H1 (cell line): ENCODE results near the gene CHMP4A. TPM values are rescaled to one million over a fixed set of nuclear protein-coding genes. Genes with fewer than 3 reads are reported as not detected.
A peak's percentile ranks its signal among the peaks of the same experiment; 100 is the strongest.

ENCODE experiments used
- CTCF ChIA-PET: fragments of 300-600 bp; sonication (Branson Sonifier 250); formaldehyde crosslinking; loops from one replicate; lab custom pipeline; 2021; ENCODE audit not compliant: partially characterized antibody; lab: Charles Lee
- POLR2A ChIA-PET: fragments of 300-600 bp; sonication (Branson Sonifier 250); formaldehyde crosslinking; loops from one replicate; lab custom pipeline; 2021; ENCODE audit warnings: inconsistent platforms; ENCODE audit not compliant: partially characterized antibody; lab: Charles Lee
- DNase-seq, 2 experiments: peaks; one replicate each; pipeline versions ENCODE4 v3.0.0 to v3.0.0-alpha.2; 2010 to 2022; ENCODE audit warnings: low spot score in 2 of 2, low read depth in 1 of 2, mixed read lengths in 1 of 2
- FAIRE-seq: peaks from 2 replicates; lab custom pipeline; 2011; peaks lifted over from hg19 to GRCh38; lab: Jason Lieb, UNC
- H2AFZ ChIP-seq: 2 replicates; pipeline ENCODE4 v1.8.1; 2012; ENCODE audit warnings: low read length, inconsistent platforms
- H2AK5ac ChIP-seq: 2 replicates; pipeline ENCODE4 v1.6.1; 2013; ENCODE audit warnings: low read depth, low read length
- H2BK120ac ChIP-seq: replicated peaks from 2 replicates; pipeline ENCODE3; 2013; ENCODE audit warnings: low read depth, low read length, inconsistent platforms
- H2BK12ac ChIP-seq: 2 replicates; pipeline ENCODE4 v1.6.1; 2013; ENCODE audit warnings: low read depth, low read length
- H2BK15ac ChIP-seq: 2 replicates; pipeline ENCODE4 v1.6.1; 2013; ENCODE audit warnings: low read length
- H2BK20ac ChIP-seq: 2 replicates; pipeline ENCODE4 v1.6.1; 2013; ENCODE audit warnings: low read length
- H2BK5ac ChIP-seq: 2 replicates; pipeline ENCODE4 v1.6.1; 2013; ENCODE audit warnings: low read depth, low read length
- H3K14ac ChIP-seq: 2 replicates; pipeline ENCODE4 v1.6.1; 2013; ENCODE audit warnings: inconsistent platforms; ENCODE audit not compliant: insufficient read length
- H3K18ac ChIP-seq: 2 replicates; pipeline ENCODE4 v1.6.1; 2013; ENCODE audit warnings: low read length; ENCODE audit errors: extremely low read depth
- H3K23ac ChIP-seq: 2 replicates; pipeline ENCODE4 v1.6.1; 2013; ENCODE audit warnings: inconsistent platforms; ENCODE audit not compliant: insufficient read length
- H3K23me2 ChIP-seq: 2 replicates; pipeline ENCODE4 v1.6.1; 2013; ENCODE audit warnings: low read depth, low read length
- H3K27ac ChIP-seq: 2 replicates; pipeline ENCODE4 v1.6.1; 2011; ENCODE audit warnings: low read depth, low read length, inconsistent platforms
- H3K27me3 ChIP-seq, 4 experiments: replicated peaks in 1 of 4; 1 replicate in 1 of 4; 2 replicates in 3 of 4; pipeline versions ENCODE4 v1.6.1 to v1.8.1; 2011 to 2013; ENCODE audit warnings: low read length in 3 of 4, mild to moderate bottlenecking in 3 of 4, inconsistent platforms in 2 of 4, mixed read lengths in 2 of 4, moderate library complexity in 1 of 4; ENCODE audit not compliant: control insufficient read depth in 3 of 4, insufficient read depth in 3 of 4; ENCODE audit errors: extremely low read depth in 1 of 4
- H3K36me3 ChIP-seq, 4 experiments: 2 replicates each; pipeline versions ENCODE4 v1.6.1 to v1.8.1; 2011 to 2013; ENCODE audit warnings: mild to moderate bottlenecking in 4 of 4, low read length in 3 of 4, moderate library complexity in 2 of 4, control low read depth in 1 of 4, inconsistent platforms in 1 of 4; ENCODE audit not compliant: insufficient read depth in 4 of 4, control insufficient read depth in 2 of 4
- H3K4ac ChIP-seq: replicated peaks from 2 replicates; pipeline ENCODE3; 2013; ENCODE audit warnings: low read length, low read depth, mixed read lengths, inconsistent platforms; ENCODE audit not compliant: insufficient read length
- H3K4me1 ChIP-seq, 4 experiments: replicated peaks in 1 of 4; 1 replicate in 1 of 4; 2 replicates in 3 of 4; pipeline versions ENCODE4 v1.6.1 to v1.8.1; 2011 to 2013; ENCODE audit warnings: low read length in 3 of 4, inconsistent platforms in 2 of 4, mixed read lengths in 1 of 4; ENCODE audit not compliant: insufficient read depth in 4 of 4, control insufficient read depth in 3 of 4
- H3K4me2 ChIP-seq, 2 experiments: 2 replicates each; pipeline versions ENCODE4 v1.6.1 to v1.8.1; 2011 to 2013; ENCODE audit warnings: low read depth in 2 of 2, low read length in 2 of 2, control low read depth in 1 of 2, inconsistent platforms in 1 of 2, mild to moderate bottlenecking in 1 of 2; ENCODE audit not compliant: insufficient read depth in 1 of 2
- H3K4me3 ChIP-seq, 4 experiments: fragments of 200-600, 300-600 bp in 1 of 4; sonication (generic), shearing (Covaris generic), sonication (Bioruptor Twin) in 1 of 4; 2 replicates each; pipeline versions ENCODE4 v1.5.1 to v1.8.1; 2011 to 2016; ENCODE audit warnings: low read length in 4 of 4, low read depth in 3 of 4, control low read depth in 2 of 4, inconsistent platforms in 2 of 4, mild to moderate bottlenecking in 2 of 4, mixed read lengths in 1 of 4, moderate library complexity in 1 of 4; ENCODE audit not compliant: insufficient read depth in 2 of 4; ENCODE audit errors: extremely low read depth in 1 of 4
- H3K56ac ChIP-seq: replicated peaks from 2 replicates; pipeline ENCODE3; 2013; ENCODE audit warnings: low read depth, mild to moderate bottlenecking, mixed read lengths, low read length, inconsistent platforms; ENCODE audit not compliant: insufficient read length
- H3K79me1 ChIP-seq: 2 replicates; pipeline ENCODE4 v1.6.1; 2013; ENCODE audit warnings: low read depth, low read length, control low read depth
- H3K79me2 ChIP-seq, 2 experiments: 2 replicates each; pipeline versions ENCODE4 v1.6.1 to v1.8.1; 2012 to 2013; ENCODE audit warnings: low read length in 2 of 2, mild to moderate bottlenecking in 2 of 2, inconsistent platforms in 1 of 2; ENCODE audit not compliant: insufficient read depth in 2 of 2, control insufficient read depth in 1 of 2
- H3K9ac ChIP-seq, 4 experiments: replicated peaks in 1 of 4; 1 replicate in 1 of 4; 2 replicates in 3 of 4; pipeline versions ENCODE4 v1.6.1 to v1.8.1; 2011 to 2013; ENCODE audit warnings: low read depth in 3 of 4, low read length in 3 of 4, control low read depth in 2 of 4, mild to moderate bottlenecking in 2 of 4, moderate library complexity in 2 of 4, inconsistent platforms in 1 of 4; ENCODE audit errors: extremely low read depth in 1 of 4
- H3K9me3 ChIP-seq, 2 experiments: 2 replicates each; pipeline versions ENCODE4 v1.6.1 to v1.8.1; 2012 to 2013; ENCODE audit warnings: mild to moderate bottlenecking in 2 of 2, moderate library complexity in 2 of 2, control low read depth in 1 of 2, inconsistent platforms in 1 of 2, low read depth in 1 of 2, low read length in 1 of 2, mixed read lengths in 1 of 2; ENCODE audit not compliant: insufficient read depth in 2 of 2
- H4K20me1 ChIP-seq, 2 experiments: replicated peaks in 1 of 2; 2 replicates each; pipeline versions ENCODE3 to v1.8.1; 2011 to 2013; ENCODE audit warnings: inconsistent platforms in 2 of 2, low read length in 2 of 2, mild to moderate bottlenecking in 1 of 2; ENCODE audit not compliant: insufficient read depth in 2 of 2, control insufficient read depth in 1 of 2
- H4K5ac ChIP-seq: 2 replicates; pipeline ENCODE4 v1.6.1; 2013; ENCODE audit warnings: low read length, low read depth, mixed read lengths, inconsistent platforms; ENCODE audit not compliant: insufficient read length
- H4K8ac ChIP-seq: 2 replicates; pipeline ENCODE4 v1.8.0; 2013; ENCODE audit warnings: mild to moderate bottlenecking, moderate library complexity, low read length, inconsistent platforms; ENCODE audit not compliant: insufficient read depth; ENCODE audit errors: extremely low read depth
- H4K91ac ChIP-seq: replicated peaks from 2 replicates; pipeline ENCODE3; 2013; ENCODE audit warnings: low read length, mixed read lengths, inconsistent platforms; ENCODE audit not compliant: insufficient read length
- FOSL1 ChIP-seq: IDR thresholded peaks from 2 replicates; pipeline ENCODE4 v1.6.1; 2011; ENCODE audit warnings: mild to moderate bottlenecking, low read depth, low read length, moderate library complexity; ENCODE audit not compliant: insufficient read depth
- NRF1 ChIP-seq: IDR thresholded peaks from 2 replicates; pipeline ENCODE4 v1.6.1; 2011; ENCODE audit warnings: mild to moderate bottlenecking, low read depth, low read length, improper control_type of control experiment
- RFX5 ChIP-seq: IDR thresholded peaks from 2 replicates; pipeline ENCODE4 v1.6.1; 2011; ENCODE audit warnings: low read depth, low read length, improper control_type of control experiment, borderline replicate concordance
- SIX5 ChIP-seq: IDR thresholded peaks from 2 replicates; pipeline ENCODE4 v1.6.1; 2011; ENCODE audit warnings: mild to moderate bottlenecking, low read depth, low read length
- TAF1 ChIP-seq: IDR thresholded peaks from 2 replicates; pipeline ENCODE4 v1.6.1; 2011; ENCODE audit warnings: mild to moderate bottlenecking, low read depth, low read length
- USF2 ChIP-seq: IDR thresholded peaks from 2 replicates; pipeline ENCODE4 v1.6.1; 2011; ENCODE audit warnings: low read length, improper control_type of control experiment
- WGBS, 2 experiments: shearing (Covaris generic) in 1 of 2; methylation state at CpG; one replicate each; pipeline versions ENCODE4 v1.1.6 to v1.1.7; 2013 to 2015; ENCODE audit warnings: low lambda C conversion rate in 2 of 2, mixed read lengths in 2 of 2, inconsistent platforms in 1 of 2, low coverage in 1 of 2, missing lambda C conversion rate in 1 of 2; ENCODE audit not compliant: insufficient replicate concordance in 2 of 2, insufficient coverage in 1 of 2, insufficient read length in 1 of 2; ENCODE audit errors: extremely low coverage in 1 of 2, missing lambda C conversion rate in 1 of 2; 5-methylcytosine and 5-hydroxymethylcytosine counted together
- polyA plus RNA-seq, 7 experiments: library from polyadenylated mRNA; depleted of rRNA in 3 of 7; stranded (reverse) in 5 of 7; unstranded in 2 of 7; fragments of >200 nt in 5 of 7; fragments of 200-250 nt in 2 of 7; gene quantifications; 1 replicate in 5 of 7; 2 replicates in 1 of 7; 4 replicates in 1 of 7; pipeline versions ENCODE4 v1.2.1 to v1.2.3, GENCODE V29; 2011 to 2013; ENCODE audit warnings: missing spikeins in 2 of 7, mixed read lengths in 2 of 7
- total RNA-seq: library from RNA; stranded (reverse); fragmentation: NEBNext Ultra II Directional; extraction: Animal tissue kit (Norgen Biotek cat#: 25700); gene quantifications from 2 replicates; pipeline ENCODE4 v1.2.1, GENCODE V29; 2021

The CHMP4A gene
- total and polyA plus RNA-seq, 2 of the 8 experiments (the other 6 are each of a cell fraction or from before 2014, with no cell fraction given) = 32.9 to 37.6 TPM

GRCh38 chr14:24259282-24260025 is 46.2 kb upstream of the CHMP4A start:
- no peak overlapping the region for H3K4me3 ChIP-seq
- H2BK20ac ChIP-seq = no peak overlapping the region
- no peak overlapping the region for H2AK5ac ChIP-seq
- H3K27me3 ChIP-seq = no peaks in the 10 kb centered on the region; a peak in 1 of 7 replicates
- no peaks in the 10 kb centered on the region for H3K79me2 ChIP-seq
- H3K79me1 ChIP-seq = no peaks in the 10 kb centered on the region
- no peak overlapping the region for H3K9ac ChIP-seq
- H2BK12ac ChIP-seq = no peak overlapping the region
- H3K36me3 ChIP-seq = no peaks in the 10 kb centered on the region
- POLR2A ChIA-PET = interaction anchor here (0.7 to 3.9 kb wide), 4 partner anchors 9 to 45 kb away, joined by 3 to 14 read pairs (median 4); no protein-coding TSS in a partner anchor
- peaks cover 0 to 2% (median 0%) of the 10 kb centered on the region in 4 experiments; a peak in 1 of 7 replicates for H3K4me1 ChIP-seq
- no peaks in the 10 kb centered on the region for H3K9me3 ChIP-seq
- H2BK5ac ChIP-seq = no peak overlapping the region
- DNase-seq (no peak), FAIRE-seq (no peak)
- H3K23ac ChIP-seq = no peak overlapping the region
- no peak overlapping the region for H3K4ac ChIP-seq
- WGBS, 2 experiments = 92% methylated on average over 16 of the region's 16 CpGs; no CpG with 5 or more reads in 1 of the 2 experiments
- H4K5ac ChIP-seq = no peak overlapping the region
- TF ChIP-seq USF2 = no peak
- no peak for TF ChIP-seq RFX5
- no peak for TF ChIP-seq TAF1
- no peak for TF ChIP-seq SIX5
- no peak for TF ChIP-seq NRF1
- no peak for TF ChIP-seq FOSL1
- TF ChIP-seq, all 59 proteins: peak for 0
- Histone ChIP-seq H2BK120ac (no peak overlapping the region), H3K4me2 (no peak overlapping the region), H3K18ac (no peak overlapping the region), H4K91ac (no peak overlapping the region), H4K20me1 (peaks cover 0 to 2% of the 10 kb centered on the region in 2 experiments), H2BK15ac (no peak overlapping the region), H3K14ac (no peak overlapping the region), H2AFZ (no peak overlapping the region), H3K56ac (no peak overlapping the region), H3K27ac (no peak overlapping the region), H4K8ac (peak overlapping the region; percentile 80), H3K23me2 (no peaks in the 10 kb centered on the region)
- CTCF ChIA-PET = interaction anchor here (0.5 to 3.6 kb wide), 7 partner anchors 12 to 1447 kb away, joined by 3 to 14 read pairs (median 4); partner anchors contain the start of genes CIDEB and RABGGTA
